GM21529 (cell line): Measurements from ENCODE around the gene ITCH.

ENCODE experiments used
- ATAC-seq: cut with Tn5 transposase; IDR thresholded peaks from one replicate; pipeline ENCODE4 v1.9.1; 2021; ENCODE audit not compliant: unreplicated experiment

ITCH gene

GRCh38 chr20:34544109-34544796 is 181.2 kb downstream of the ITCH start:
- ATAC-seq, result no peak

DNA sequence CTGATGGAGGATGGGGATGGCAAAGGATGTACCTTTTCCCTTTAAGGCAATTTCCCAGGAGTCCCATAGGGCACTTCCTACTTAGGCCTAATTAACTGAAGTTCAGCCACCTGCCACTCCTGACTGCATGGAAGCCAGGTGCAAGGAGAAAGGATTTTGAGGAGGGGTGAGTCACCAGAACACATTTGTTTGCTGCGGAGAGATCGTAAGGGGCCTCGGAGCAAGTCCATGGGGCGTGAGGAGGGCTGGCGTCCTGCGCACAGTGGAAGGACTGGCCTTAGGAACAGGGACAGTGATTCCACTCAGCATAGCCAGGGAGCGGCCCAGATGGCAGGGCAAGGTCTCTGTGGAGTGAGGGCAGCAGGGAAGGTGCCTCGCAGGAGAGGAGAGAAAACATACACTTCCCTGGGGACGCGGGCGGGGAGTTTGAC is 183.7 kb downstream of the ITCH start:
- no peak for ATAC-seq

DNA sequence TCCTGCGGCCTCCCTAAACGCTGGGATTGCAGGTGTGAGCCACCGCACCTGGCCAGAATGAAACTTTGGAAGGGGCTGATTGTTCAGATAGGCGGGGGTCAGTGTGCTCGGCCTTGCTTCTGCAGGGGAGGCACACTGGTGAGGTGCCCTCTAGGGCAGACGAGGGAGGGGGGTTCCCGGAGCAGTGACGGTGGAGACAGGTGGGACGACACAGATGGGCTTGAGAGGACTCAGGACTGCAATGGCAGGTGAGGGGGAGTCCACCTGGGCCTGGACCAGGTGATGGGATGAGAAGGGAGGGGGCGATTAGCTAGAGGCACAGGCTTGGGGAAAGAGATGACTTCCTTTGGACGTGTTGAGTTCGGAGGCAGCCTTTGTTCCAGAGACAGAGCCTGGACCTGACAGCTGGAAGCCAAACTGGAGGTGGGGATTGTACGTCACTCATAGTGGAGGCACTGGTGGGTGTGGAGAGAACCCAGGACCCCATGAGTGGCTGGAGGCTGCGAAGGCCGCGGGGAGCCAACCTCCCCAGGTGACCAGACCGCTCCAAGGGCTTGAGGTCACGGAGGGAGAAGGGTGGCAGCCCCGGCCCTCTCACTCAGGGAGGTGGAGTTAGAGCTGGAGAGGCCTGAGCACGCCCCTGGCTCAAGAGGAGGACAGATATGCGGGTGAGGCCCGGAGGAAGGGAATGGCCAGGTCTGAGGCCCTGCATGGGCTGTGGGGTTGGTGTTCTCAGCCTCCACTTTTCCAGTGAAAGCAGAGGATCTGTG is 185.0 kb downstream of the ITCH start:
- ATAC-seq, result no peak

DNA sequence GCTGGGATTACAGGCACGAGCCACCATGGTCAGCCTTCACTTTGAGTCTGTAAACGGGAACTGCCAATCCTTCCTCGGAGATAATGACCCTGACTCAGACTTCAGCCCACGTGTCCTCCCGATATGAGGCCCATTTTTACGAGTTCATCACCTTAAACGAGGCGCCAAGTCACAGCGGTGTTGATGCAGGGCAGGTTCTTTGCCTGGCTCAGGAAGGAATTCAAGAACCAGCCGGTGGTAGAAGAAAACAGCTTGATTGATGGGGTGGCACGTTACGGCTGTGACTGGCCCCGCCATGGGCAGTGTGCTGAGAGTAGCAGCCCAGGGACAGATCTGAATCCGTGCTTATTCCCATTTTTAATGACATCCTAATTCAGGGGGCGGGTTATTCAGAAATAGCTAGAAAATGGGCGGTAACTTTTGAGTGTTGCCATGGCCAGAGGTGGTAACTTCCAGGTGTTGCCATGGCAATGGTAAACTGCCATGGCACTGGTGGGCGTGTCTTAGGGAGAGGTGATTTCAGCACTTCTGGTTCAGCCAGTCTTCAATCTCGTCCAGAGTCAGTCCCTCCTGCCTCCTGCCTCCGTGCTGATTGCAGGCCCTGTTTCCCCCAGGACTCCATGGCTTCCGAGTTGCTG is 186.3 kb downstream of the ITCH start:
- no peak for ATAC-seq

DNA sequence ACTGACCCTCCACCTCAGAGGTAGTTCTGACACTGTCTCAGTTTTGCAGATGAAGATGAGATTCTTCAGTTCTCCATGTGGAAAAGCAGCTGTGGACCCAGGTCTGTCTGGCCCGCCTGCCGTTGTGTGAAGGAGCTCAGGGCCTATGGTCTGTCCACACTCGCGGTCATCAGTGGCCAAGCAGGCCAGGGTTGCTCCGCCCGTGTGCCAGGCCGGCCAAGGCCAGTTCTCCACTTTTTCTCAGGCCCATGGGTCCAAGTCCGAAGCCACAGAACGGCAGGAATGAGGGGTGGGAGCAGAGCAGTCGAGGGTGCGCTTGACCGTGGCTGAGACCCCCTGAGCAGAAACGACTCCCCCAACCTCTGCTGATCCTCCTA is 186.8 kb downstream of the ITCH start:
- ATAC-seq, result no peak

DNA sequence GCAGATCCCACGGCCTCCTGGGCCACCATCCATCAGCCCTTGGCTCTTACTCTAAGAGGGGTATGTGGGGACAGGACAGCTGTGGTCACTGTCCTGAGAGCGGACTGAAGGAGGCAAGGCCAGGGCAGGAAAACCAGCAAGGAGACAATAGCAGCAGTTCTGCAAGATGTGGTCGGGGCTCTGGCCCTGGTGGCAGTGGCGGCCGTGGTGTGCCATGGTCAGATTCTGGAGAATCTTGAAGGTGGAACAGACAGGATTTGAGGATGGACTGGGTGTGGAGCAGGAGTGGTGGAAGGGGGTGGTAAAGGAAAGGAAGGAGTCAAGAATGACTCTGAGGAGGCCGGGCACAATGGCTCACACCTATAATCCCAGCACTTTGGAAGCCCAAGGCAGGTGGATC is 189.5 kb downstream of the ITCH start:
- no peak for ATAC-seq

DNA sequence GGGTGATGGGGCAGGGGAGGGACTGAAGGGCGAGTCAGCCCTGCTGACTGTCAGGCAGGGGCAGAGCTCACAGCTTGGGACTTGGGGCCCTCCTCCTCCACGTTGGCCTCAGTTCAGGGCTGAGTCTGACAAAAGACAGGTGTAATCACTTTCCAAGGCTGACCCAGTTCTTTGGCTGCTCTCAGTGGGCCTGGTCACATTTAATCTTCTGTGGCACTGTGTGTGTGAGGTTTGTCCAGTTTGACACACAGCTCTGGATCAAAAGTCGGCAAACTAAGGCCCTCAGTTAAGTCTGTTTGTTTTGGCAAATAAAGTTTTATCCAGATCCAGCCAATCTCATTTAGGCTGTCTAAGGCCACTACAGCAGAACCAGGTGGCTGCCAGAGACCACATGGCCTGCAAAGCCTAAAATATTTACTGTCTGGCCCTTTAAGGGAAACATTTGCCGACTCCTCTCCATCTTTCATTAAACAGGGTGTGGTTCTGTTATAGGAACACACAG is 190.3 kb downstream of the ITCH start:
- ATAC-seq, result no peak

DNA sequence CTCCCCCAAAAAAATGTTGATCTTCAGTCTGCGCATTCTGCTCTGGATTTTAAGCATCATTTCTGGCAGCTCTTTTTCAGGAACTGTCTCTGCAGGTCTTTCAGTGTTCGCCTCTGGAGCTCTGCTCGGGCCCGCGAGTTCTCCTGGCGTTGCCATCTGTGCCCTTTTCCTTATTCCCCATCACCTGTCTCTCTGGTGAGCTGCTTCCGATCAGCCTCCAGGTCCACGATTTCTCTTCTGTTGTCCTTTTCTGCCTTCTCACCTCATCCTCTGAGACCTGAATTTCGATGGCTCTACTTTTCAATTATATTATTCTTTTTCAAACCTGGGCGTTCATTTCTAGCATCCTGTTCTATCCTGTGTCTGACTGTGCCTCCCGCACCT is 194.9 kb downstream of the ITCH start:
- ATAC-seq, result no peak

GRCh38 chr20:34558320-34559218 is 195.5 kb downstream of the ITCH start, which contains the start of gene MAP1LC3A:
Gene MAP1LC3A, plus strand, starts transcription at chr20:34558718. Its CDS starts 151 bp downstream, at chr20:34558869.
- ATAC-seq, result no peak

- no peak for ATAC-seq
These were observed 196.5 kb downstream of the ITCH start for GRCh38 chr20:34559311-34560140.

- ATAC-seq, result no peak
These were observed 197.1 kb downstream of the ITCH start for GRCh38 chr20:34560141-34560523.

GRCh38 chr20:34560614-34561013 is 197.5 kb downstream of the ITCH start:
- no peak for ATAC-seq
